Memory B cell (primary cell): ENCODE results near the gene CNTN1.

ENCODE experiments used
- ATAC-seq: fragments of 150-1000 bp; cut with Tn5 transposase; 2 replicates; pipeline ENCODE4 v1.10.0; 2021; ENCODE audit warnings: low read depth, mild to moderate bottlenecking, moderate library complexity
- DNase-seq, 2 donors: peaks; one replicate each; pipeline ENCODE4 v3.0.0; 2022; ENCODE audit warnings: low spot score in 2 of 2
- H3K27ac Mint-ChIP-seq: one replicate; pipeline ENCODE4 v1.8.0; 2022; ENCODE audit warnings: mild to moderate bottlenecking, moderate library complexity, mixed read lengths
- H3K27me3 Mint-ChIP-seq: one replicate; pipeline ENCODE4 v1.8.0; 2022; ENCODE audit warnings: mixed read lengths
- H3K36me3 Mint-ChIP-seq: one replicate; pipeline ENCODE4 v1.8.0; 2022; ENCODE audit warnings: mild to moderate bottlenecking, mixed read lengths
- H3K4me1 Mint-ChIP-seq: one replicate; pipeline ENCODE4 v1.8.0; 2022; ENCODE audit warnings: mixed read lengths
- H3K4me3 Mint-ChIP-seq: one replicate; pipeline ENCODE4 v1.8.0; 2022; ENCODE audit warnings: mild to moderate bottlenecking, moderate library complexity, mixed read lengths
- H3K9me3 Mint-ChIP-seq: one replicate; pipeline ENCODE4 v1.8.0; 2022; ENCODE audit warnings: mixed read lengths

The CNTN1 gene

DNA sequence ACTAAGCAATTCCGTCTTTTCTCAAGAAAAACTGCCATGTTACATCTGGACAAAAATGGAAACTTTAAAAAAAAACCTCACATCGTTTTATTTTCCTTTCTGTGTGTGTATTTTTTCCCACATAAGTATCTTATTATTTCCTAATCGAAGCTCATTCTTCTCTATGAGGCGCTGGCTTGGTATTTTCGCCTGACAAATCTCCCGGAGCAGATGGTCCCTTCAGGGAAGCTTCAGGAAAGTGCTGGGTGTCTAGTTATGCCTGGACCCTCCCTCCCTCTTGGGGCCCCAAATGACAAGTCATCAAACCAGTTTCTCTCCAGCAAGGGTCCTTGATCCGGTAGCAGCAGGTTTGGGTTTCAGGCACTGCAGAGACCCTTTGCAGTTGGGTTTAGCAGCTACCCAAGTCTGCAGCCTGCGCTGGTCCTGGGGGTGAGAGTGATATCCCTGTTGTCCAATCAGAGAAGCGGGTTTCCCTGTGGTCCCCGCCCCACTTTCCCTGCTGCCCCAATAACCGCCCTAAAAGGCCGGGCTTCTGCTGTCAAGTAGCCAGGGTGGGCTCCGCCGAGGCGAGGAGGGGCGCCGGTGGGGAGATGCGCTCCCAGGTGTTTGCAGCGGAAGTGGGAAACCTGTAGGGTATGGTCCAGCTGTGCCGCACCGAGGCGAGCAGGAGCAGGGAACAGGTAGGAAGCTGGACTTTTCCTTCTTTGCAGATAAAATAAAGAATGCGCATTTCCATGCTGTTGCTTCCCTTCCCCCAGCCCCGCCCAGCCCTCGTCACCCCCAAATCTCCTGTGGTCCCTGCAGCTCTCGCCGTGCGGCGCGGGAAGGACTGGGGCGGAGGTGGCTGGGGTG is at the start of gene CNTN1:
Gene CNTN1 (plus strand): TSS at position 527 of the 852 bp plus-strand sequence.
- peaks cover 6% of the 10 kb centered on the region for H3K27me3 Mint-ChIP-seq
- ATAC-seq (no peak), DNase-seq (no peak)
- no peak within 1 kb of the TSS for H3K27ac Mint-ChIP-seq
- no peaks in the 10 kb centered on the region for H3K36me3 Mint-ChIP-seq
- no peak within 1 kb of the TSS for H3K4me3 Mint-ChIP-seq
- H3K4me1 Mint-ChIP-seq = no peaks in the 10 kb centered on the region
- H3K9me3 Mint-ChIP-seq = no peaks in the 10 kb centered on the region

DNA sequence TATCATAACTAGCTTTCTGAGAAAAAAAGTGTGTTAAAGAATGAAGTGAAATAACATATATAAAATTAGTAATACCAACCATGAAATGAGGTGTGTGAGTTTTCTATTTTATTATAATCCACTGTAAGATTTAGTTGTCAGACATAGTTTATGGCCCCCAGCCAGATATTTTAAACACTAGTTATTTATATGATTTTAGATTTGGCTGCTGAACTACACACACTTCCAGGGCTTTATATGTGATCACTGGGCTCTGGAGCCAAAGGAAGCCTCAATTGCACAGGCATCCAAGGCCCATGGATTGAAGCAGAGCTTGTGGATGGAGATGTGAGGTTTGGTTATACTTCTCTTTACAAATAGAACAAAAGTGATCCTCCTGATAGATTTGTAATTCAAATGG is 48.7 kb upstream of the CNTN1 start:
- H3K27me3 Mint-ChIP-seq = peaks cover 5% of the 10 kb centered on the region
- peaks cover 3% of the 10 kb centered on the region for H3K9me3 Mint-ChIP-seq
- H3K4me1 Mint-ChIP-seq = no peaks in the 10 kb centered on the region
- H3K4me3 Mint-ChIP-seq = no peak overlapping the region
- ATAC-seq = no peak
- no peak overlapping the region for H3K27ac Mint-ChIP-seq
- no peaks in the 10 kb centered on the region for H3K36me3 Mint-ChIP-seq
- no peak for DNase-seq

DNA sequence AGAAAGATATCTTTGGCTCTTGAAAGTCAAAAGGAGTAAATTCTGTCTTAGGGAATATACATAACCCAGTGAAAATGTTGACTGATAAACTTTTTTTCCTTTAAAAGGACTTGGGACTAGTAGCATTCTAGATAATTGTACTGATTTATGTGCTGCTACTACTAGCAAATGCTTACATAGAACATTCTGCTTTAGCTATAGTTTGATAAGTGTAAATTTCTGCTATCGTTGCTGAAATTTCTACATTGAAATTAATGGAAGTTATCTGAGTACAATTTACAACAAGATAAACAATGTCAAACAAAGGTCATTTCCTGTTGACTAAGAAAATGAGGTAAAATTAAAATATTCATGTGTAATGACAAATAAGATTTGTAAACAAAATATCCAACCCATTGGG is 48.3 kb upstream of the CNTN1 start:
- no peak for DNase-seq
- Mint-ChIP-seq H3K27ac (no peak overlapping the region), H3K4me1 (no peaks in the 10 kb centered on the region), H3K4me3 (no peak overlapping the region), H3K9me3 (peaks cover 3% of the 10 kb centered on the region), H3K36me3 (no peaks in the 10 kb centered on the region), H3K27me3 (peaks cover 5% of the 10 kb centered on the region)
- no peak for ATAC-seq

DNA sequence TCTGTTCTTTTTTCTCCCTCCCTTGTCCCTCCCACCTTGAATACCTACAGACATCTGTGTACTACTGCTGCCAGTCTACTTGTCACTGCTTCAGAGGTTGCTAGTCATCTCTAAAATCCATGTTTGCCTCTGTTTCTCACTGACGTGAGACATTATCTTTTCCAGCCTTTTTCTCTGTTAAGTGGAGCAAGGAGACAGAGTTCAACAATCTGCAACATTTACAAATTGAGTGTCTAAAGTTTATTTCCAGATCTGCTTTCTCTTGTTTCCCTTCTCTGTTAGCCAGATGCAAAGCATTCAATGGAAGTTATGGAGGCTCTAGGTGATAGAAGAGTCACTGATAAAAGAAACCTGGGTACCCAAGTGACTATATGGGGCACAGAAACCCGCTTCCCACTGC is 47.5 kb upstream of the CNTN1 start:
- no peaks in the 10 kb centered on the region for H3K4me1 Mint-ChIP-seq
- peaks cover 3% of the 10 kb centered on the region for H3K9me3 Mint-ChIP-seq
- H3K4me3 Mint-ChIP-seq = no peak overlapping the region

GRCh38 chr12:40645361-40645760 is 46.9 kb upstream of the CNTN1 start:
- no peak for DNase-seq
- Mint-ChIP-seq H3K27me3 (peaks cover 5% of the 10 kb centered on the region), H3K36me3 (no peaks in the 10 kb centered on the region), H3K9me3 (peaks cover 3% of the 10 kb centered on the region), H3K27ac (no peak overlapping the region), H3K4me3 (no peak overlapping the region), H3K4me1 (no peaks in the 10 kb centered on the region)
- ATAC-seq = no peak

More for the DNA sequence above, 47.5 kb upstream of the CNTN1 start:
- Mint-ChIP-seq H3K27me3 (peaks cover 5% of the 10 kb centered on the region), H3K27ac (no peak overlapping the region), H3K36me3 (no peaks in the 10 kb centered on the region)
- no peak for DNase-seq
- ATAC-seq = no peak

GRCh38 chr12:40646456-40646855 is 45.8 kb upstream of the CNTN1 start:
- DNase-seq (no peak), ATAC-seq (no peak)
- H3K36me3 Mint-ChIP-seq = no peaks in the 10 kb centered on the region
- no peaks in the 10 kb centered on the region for H3K4me1 Mint-ChIP-seq
- no peak overlapping the region for H3K27ac Mint-ChIP-seq
- H3K9me3 Mint-ChIP-seq = peaks cover 1% of the 10 kb centered on the region
- H3K27me3 Mint-ChIP-seq = peaks cover 5% of the 10 kb centered on the region
- H3K4me3 Mint-ChIP-seq = no peak overlapping the region

GRCh38 chr12:40646911-40647310 is 45.3 kb upstream of the CNTN1 start:
- Mint-ChIP-seq H3K9me3 (peaks cover 1% of the 10 kb centered on the region), H3K4me1 (no peaks in the 10 kb centered on the region), H3K27ac (no peak overlapping the region), H3K27me3 (peaks cover 5% of the 10 kb centered on the region), H3K4me3 (no peak overlapping the region), H3K36me3 (no peaks in the 10 kb centered on the region)
- ATAC-seq = no peak
- no peak for DNase-seq

- Mint-ChIP-seq H3K27me3 (peaks cover 5% of the 10 kb centered on the region), H3K4me1 (no peaks in the 10 kb centered on the region), H3K36me3 (no peaks in the 10 kb centered on the region), H3K9me3 (peaks cover 1% of the 10 kb centered on the region), H3K27ac (no peak overlapping the region), H3K4me3 (no peak overlapping the region)
- DNase-seq = no peak
- ATAC-seq = no peak
These were observed 44.6 kb upstream of the CNTN1 start for GRCh38 chr12:40647651-40648050.

- ATAC-seq = no peak
These were observed 43.7 kb upstream of the CNTN1 start for GRCh38 chr12:40648519-40648918.

DNA sequence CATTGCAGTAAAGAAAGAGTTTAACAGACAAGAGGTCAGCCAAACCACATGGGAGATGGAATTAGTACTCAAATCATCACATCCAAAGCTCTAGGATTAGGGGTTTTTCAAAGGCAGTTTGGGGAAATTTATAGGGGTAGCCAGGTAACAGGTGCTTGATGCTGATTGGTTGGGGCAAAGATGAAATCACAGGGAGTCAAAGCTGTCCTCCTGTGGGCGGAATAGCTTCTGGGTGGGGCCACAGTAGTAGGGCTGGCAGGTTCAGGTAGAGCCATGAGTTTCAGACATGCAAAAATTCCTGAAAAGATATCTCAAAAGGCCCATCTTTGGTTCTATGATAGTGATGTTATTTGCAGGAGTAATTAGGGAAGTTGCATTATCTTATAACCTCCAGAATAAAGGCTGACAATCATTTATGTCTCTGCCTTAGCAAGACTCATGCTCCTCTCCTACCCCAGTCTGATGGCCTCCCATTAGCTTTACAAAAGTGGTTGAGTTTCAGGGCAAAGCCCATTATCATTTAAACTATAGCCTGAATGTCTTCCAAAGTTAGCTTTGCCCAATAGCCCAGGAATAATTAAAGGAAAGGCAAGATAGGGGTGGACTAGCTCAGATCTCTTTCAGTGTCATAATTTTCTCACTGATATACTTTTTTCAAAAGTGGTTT is 42.1 kb upstream of the CNTN1 start:
- H3K36me3 Mint-ChIP-seq = no peaks in the 10 kb centered on the region
- H3K27ac Mint-ChIP-seq = no peak overlapping the region
- DNase-seq (no peak), ATAC-seq (no peak)
- H3K27me3 Mint-ChIP-seq = no peaks in the 10 kb centered on the region
- no peak overlapping the region for H3K4me3 Mint-ChIP-seq
- peaks cover 1% of the 10 kb centered on the region for H3K9me3 Mint-ChIP-seq
- H3K4me1 Mint-ChIP-seq = no peaks in the 10 kb centered on the region

More at GRCh38 chr12:40648519-40648918, 43.7 kb upstream of the CNTN1 start:
- Mint-ChIP-seq H3K36me3 (no peaks in the 10 kb centered on the region), H3K4me1 (no peaks in the 10 kb centered on the region), H3K27ac (no peak overlapping the region), H3K4me3 (no peak overlapping the region), H3K27me3 (peaks cover 2% of the 10 kb centered on the region), H3K9me3 (peaks cover 1% of the 10 kb centered on the region)
- DNase-seq = no peak

DNA sequence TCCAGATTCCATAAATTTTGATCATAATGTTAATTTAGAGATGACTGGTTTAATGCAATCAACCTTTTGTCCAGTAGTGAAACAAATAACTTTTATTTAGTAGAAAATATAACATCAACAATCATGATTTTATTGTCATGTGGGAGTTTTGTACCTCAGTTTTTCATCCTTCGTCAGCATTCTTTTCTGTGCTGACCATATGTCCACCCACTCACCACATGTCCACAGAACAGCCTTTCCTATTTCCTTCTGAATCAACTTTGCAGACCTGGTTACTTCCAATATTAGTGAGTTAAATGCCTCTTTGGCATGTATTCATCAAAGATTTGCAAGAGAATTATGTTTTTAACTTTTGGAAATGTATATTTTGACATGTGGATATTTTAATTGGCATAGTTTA is 36.8 kb upstream of the CNTN1 start:
- H3K36me3 Mint-ChIP-seq = no peaks in the 10 kb centered on the region

GRCh38 chr12:40662366-40662765 is 29.9 kb upstream of the CNTN1 start:
- no peaks in the 10 kb centered on the region for H3K27me3 Mint-ChIP-seq
- DNase-seq (no peak), ATAC-seq (no peak)
- H3K36me3 Mint-ChIP-seq = no peaks in the 10 kb centered on the region
- peaks cover 1% of the 10 kb centered on the region for H3K9me3 Mint-ChIP-seq
- H3K4me3 Mint-ChIP-seq = no peak overlapping the region
- no peaks in the 10 kb centered on the region for H3K4me1 Mint-ChIP-seq
- no peak overlapping the region for H3K27ac Mint-ChIP-seq

More for the DNA sequence above, 36.8 kb upstream of the CNTN1 start:
- ATAC-seq (no peak), DNase-seq (no peak)
- H3K27me3 Mint-ChIP-seq = no peaks in the 10 kb centered on the region
- H3K9me3 Mint-ChIP-seq = peaks cover 1% of the 10 kb centered on the region
- no peak overlapping the region for H3K27ac Mint-ChIP-seq
- H3K4me1 Mint-ChIP-seq = no peaks in the 10 kb centered on the region
- no peak overlapping the region for H3K4me3 Mint-ChIP-seq

- no peaks in the 10 kb centered on the region for H3K36me3 Mint-ChIP-seq
- no peak overlapping the region for H3K27ac Mint-ChIP-seq
These were observed 28.5 kb upstream of the CNTN1 start for GRCh38 chr12:40663781-40664180.

DNA sequence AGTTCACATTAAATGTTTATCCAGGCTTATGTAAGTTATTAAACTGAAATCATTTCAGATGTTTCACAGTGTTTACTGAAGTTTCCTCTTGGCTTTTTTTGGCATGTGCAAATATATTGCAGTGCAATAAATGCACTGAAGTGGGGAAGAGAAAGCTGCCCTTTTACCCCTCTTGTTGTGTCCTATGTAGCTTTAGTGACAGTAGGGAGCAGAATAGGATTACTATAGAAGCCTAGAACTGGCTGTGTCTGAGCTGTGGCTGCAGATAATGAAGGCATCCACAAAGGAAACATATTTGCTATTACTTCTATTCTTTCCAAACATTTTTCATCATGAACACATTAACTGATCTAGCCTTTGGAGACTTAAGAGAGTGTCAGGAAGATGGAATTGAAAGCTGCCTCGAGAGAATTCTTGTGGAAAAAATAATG is 24.1 kb upstream of the CNTN1 start:
- Mint-ChIP-seq H3K36me3 (no peaks in the 10 kb centered on the region), H3K4me3 (no peak overlapping the region), H3K27me3 (peaks cover 2% of the 10 kb centered on the region), H3K9me3 (peaks cover 3% of the 10 kb centered on the region), H3K27ac (no peak overlapping the region), H3K4me1 (peaks cover 2% of the 10 kb centered on the region)
- no peak for ATAC-seq
- no peak for DNase-seq

More at GRCh38 chr12:40663781-40664180, 28.5 kb upstream of the CNTN1 start:
- no peak overlapping the region for H3K4me3 Mint-ChIP-seq
- peaks cover 1% of the 10 kb centered on the region for H3K9me3 Mint-ChIP-seq
- ATAC-seq (no peak), DNase-seq (no peak)
- H3K27me3 Mint-ChIP-seq = no peaks in the 10 kb centered on the region
- H3K4me1 Mint-ChIP-seq = no peaks in the 10 kb centered on the region
